Gastrocnemius medialis (tissue), 4 donors: ENCODE data around the gene ZCCHC17. TPM values are rescaled to one million over a fixed set of nuclear protein-coding genes. Genes with fewer than 3 reads are reported as not detected.
A peak's percentile ranks its signal among the peaks of the same experiment; 100 is the strongest.

Experiments
- ATAC-seq, 2 donors: fragments of 150-250 bp; one replicate each; pipeline ENCODE4 v1.9.1; 2016
- DNase-seq, 2 donors: peaks; one replicate each; pipeline ENCODE4 v3.0.0-alpha.2; 2019
- H3K27ac ChIP-seq, 4 donors: fragments of 200-600 bp; sonication (generic); 1 replicate in 1 of 4; 2 replicates in 3 of 4; pipeline ENCODE4 v1.5.1; 2016 to 2018; ENCODE audit warnings: mild to moderate bottlenecking in 2 of 4, moderate library complexity in 1 of 4
- H3K27me3 ChIP-seq, 3 donors: fragments of 200-600 bp; sonication (generic) in 2 of 3; 1 replicate in 1 of 3; 2 replicates in 2 of 3; pipeline versions ENCODE4 v1.5.1 to v1.6.0; 2016 to 2019; ENCODE audit warnings: mild to moderate bottlenecking in 1 of 3, moderate library complexity in 1 of 3
- H3K36me3 ChIP-seq, 2 donors: fragments of 200-600 bp; sonication (generic) in 1 of 2; one replicate each; pipeline ENCODE4 v1.5.1; 2017 to 2018
- H3K4me1 ChIP-seq, 2 donors: fragments of 200-600 bp; sonication (generic) in 1 of 2; one replicate each; pipeline ENCODE4 v1.5.1; 2016 to 2017; ENCODE audit warnings: mild to moderate bottlenecking in 2 of 2
- H3K4me3 ChIP-seq, 4 donors: fragments of 200-600 bp; sonication (generic) in 3 of 4; 1 replicate in 1 of 4; 2 replicates in 3 of 4; pipeline ENCODE4 v1.5.1; 2016 to 2019; ENCODE audit warnings: mild to moderate bottlenecking in 2 of 4
- H3K9me3 ChIP-seq, 3 donors: fragments of 200-600 bp; sonication (generic) in 2 of 3; 1 replicate in 1 of 3; 2 replicates in 2 of 3; pipeline ENCODE4 v1.5.1; 2016 to 2019
- POLR2A ChIP-seq, 2 donors: fragments of 450-650 bp; IDR thresholded peaks; one replicate each; pipeline ENCODE4 v1.6.1; 2017; ENCODE audit warnings: antibody characterized with exemption in 2 of 2, mild to moderate bottlenecking in 2 of 2, moderate library complexity in 2 of 2
- in situ Hi-C, 4 donors: fragments of 200-750 bp; cut with MboI; loops; one replicate each; pipeline versions ENCODE4 v1.15.0 to v1.8.0; 2017; ENCODE audit warnings: low sequenced_read_pairs in 4 of 4
- intact Hi-C: fragments of 100-400 bp; cut with DNase I; formaldehyde crosslinking; loops from one replicate; pipeline ENCODE4 v1.15.1; 2023; ENCODE audit warnings: low total_unique reads
- total RNA-seq, 4 donors: library from RNA; depleted of rRNA; stranded (reverse); fragments of >200 nt; gene quantifications; one replicate each; pipeline versions ENCODE4 v1.1.0 to v1.2.3, GENCODE V29; 2016
- TF ChIP-seq, protein P1 (sequence below), 5 experiments: fragments of 450-650 bp in 3 of 5; fragments of 200-600 bp in 2 of 5; sonication (generic) in 2 of 5; IDR thresholded peaks in 4 of 5; conservative IDR thresholded peaks in 1 of 5; 1 replicate in 4 of 5; 2 replicates in 1 of 5; pipeline ENCODE4 v1.5.1; 2016 to 2019; ENCODE audit warnings: antibody characterized with exemption in 5 of 5, mild to moderate bottlenecking in 3 of 5, moderate library complexity in 3 of 5

ZCCHC17 gene, protein sequence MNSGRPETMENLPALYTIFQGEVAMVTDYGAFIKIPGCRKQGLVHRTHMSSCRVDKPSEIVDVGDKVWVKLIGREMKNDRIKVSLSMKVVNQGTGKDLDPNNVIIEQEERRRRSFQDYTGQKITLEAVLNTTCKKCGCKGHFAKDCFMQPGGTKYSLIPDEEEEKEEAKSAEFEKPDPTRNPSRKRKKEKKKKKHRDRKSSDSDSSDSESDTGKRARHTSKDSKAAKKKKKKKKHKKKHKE
- 10 to 100 TPM; 14.0 to 26.8 (median 17.5) TPM for total RNA-seq

DNA sequence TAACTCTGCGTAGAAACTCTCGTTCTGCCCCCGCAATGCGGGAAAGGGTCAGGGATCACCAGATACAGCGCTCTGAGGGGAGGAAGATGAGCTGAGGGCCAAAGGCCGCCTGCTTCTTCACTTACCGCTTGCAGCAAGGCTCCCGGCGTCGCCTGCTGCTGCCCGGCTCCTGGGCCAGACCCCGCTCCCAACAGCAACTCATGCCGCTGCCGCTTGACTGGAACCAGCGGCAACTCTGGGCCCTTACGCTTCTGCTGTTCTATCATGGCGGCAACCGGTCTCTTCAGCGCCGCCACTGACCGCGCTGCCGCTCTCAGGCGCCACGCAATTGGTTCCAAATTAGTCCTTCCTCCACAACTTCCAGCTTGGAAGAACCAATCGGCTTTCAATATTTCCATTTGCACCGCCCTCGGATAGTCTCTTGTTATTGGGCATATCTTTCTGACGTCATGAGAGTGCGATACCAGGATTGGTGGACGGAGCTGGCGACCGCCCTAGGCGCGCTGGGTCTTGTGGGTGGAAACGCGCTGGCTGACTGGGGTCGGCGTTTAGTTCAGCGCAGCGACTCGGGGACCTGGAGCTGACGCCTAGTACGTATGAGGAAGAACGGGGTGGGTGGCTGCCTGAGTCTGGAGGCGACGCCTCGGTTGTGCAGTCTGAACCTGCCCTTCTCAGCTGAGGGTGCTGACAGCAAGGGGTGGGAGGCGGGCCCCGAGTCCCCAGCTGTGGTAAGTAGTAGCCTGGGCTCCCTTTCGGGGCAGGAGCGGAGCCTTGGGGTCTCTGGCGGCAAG is at the start of gene ZCCHC17, which contains the start of gene SNRNP40:
Gene ZCCHC17 (plus strand): TSS at position 547 of the 791 bp plus-strand sequence. CDS start 13,067 bp downstream, outside the sequence.
Gene SNRNP40 (minus strand): TSS at position 303 of the 791 bp plus-strand sequence. CDS start 37 bp downstream, at position 266.
- intact Hi-C loops (loop anchor here (2.0 kb wide), 3 partner anchors 126 to 142 kb away; no protein-coding TSS in a partner anchor), in situ Hi-C loops (no loop called here)
- H3K27ac ChIP-seq: peak within 1 kb of the TSS; percentile 88 to 98 (median 94)
- TF ChIP-seq, protein P1, sequence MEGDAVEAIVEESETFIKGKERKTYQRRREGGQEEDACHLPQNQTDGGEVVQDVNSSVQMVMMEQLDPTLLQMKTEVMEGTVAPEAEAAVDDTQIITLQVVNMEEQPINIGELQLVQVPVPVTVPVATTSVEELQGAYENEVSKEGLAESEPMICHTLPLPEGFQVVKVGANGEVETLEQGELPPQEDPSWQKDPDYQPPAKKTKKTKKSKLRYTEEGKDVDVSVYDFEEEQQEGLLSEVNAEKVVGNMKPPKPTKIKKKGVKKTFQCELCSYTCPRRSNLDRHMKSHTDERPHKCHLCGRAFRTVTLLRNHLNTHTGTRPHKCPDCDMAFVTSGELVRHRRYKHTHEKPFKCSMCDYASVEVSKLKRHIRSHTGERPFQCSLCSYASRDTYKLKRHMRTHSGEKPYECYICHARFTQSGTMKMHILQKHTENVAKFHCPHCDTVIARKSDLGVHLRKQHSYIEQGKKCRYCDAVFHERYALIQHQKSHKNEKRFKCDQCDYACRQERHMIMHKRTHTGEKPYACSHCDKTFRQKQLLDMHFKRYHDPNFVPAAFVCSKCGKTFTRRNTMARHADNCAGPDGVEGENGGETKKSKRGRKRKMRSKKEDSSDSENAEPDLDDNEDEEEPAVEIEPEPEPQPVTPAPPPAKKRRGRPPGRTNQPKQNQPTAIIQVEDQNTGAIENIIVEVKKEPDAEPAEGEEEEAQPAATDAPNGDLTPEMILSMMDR (IDR thresholded peaks at IDR 0.05 in 4 of 5, conservative IDR thresholded peaks at IDR 0.05 in 1 of 5): peak in 2 of 5 experiments; percentile 21 to 28
- peak; percentile 78 to 92 for TF ChIP-seq POLR2A (IDR thresholded peaks at IDR 0.05)
- no peaks in the 10 kb centered on the region for H3K27me3 ChIP-seq
- H3K4me3 ChIP-seq: peak within 1 kb of the TSS; percentile 80 to 99 (median 98)
- peak; percentile 100 for ATAC-seq
- H3K9me3 ChIP-seq: no peaks in the 10 kb centered on the region
- DNase-seq: peak; percentile 97
- H3K4me1 ChIP-seq: peaks cover 44% of the 10 kb centered on the region in 2 donors
- peaks cover 0 to 19% of the 10 kb centered on the region in 2 donors for H3K36me3 ChIP-seq

DNA sequence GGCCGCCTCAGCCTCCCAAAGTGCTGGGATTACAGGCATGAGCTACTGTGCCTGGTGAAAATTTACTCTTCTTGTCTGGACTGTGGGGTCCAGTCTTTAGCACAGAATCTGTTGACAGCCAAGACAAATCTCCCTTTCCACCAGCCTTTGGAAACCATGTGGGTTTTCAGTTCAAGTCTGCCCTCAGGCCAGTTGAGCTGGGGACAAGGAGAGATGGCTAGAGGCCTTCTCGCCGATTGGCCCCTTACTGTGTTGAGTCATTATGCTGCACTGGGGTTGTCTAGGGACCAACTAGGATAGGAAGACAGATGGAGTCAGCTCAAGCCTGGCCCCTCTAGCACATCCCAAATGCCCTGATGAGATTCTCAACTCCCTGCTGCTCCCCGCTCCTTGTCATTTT is 48.6 kb upstream of the ZCCHC17 start:
- in situ Hi-C loops: no loop called here
- H3K27ac ChIP-seq: no peak overlapping the region
- H3K36me3 ChIP-seq: no peaks in the 10 kb centered on the region
- peaks cover 0 to 3% of the 10 kb centered on the region in 2 donors for H3K4me1 ChIP-seq
- no peaks in the 10 kb centered on the region for H3K27me3 ChIP-seq
- no peak overlapping the region for H3K4me3 ChIP-seq
- TF ChIP-seq, protein P1 (IDR thresholded peaks at IDR 0.05 in 4 of 5, conservative IDR thresholded peaks at IDR 0.05 in 1 of 5): no peak
- intact Hi-C loops: no loop called here
- no peak for ATAC-seq
- H3K9me3 ChIP-seq: no peaks in the 10 kb centered on the region
- no peak for DNase-seq

DNA sequence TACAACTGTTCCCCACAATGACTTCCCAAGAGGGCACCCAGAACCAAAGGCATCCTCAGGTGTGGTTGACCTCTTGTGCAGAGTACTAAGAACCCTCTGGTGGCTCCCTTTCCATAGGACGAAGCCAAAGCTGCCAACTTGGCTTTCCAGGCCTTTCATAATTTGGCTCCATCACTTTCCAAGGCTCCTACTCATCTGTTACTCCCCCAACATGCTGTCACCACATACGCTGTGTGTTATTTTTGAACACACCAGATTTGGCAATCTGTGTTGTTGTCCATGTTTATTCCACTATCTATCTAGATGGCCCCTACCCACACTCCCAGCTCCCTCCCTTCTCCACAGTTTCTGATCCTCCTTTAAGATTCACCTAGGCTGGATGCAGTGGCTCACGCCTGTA is 47.0 kb upstream of the ZCCHC17 start:
- Histone ChIP-seq H3K36me3 (no peaks in the 10 kb centered on the region), H3K4me1 (peaks cover 0 to 3% of the 10 kb centered on the region in 2 donors), H3K9me3 (no peaks in the 10 kb centered on the region), H3K27ac (no peak overlapping the region), H3K27me3 (no peaks in the 10 kb centered on the region), H3K4me3 (no peak overlapping the region)
- intact Hi-C loops: no loop called here
- ATAC-seq (peak in 1 of 2 donors; percentile 26), DNase-seq (no peak)
- TF ChIP-seq POLR2A (IDR thresholded peaks at IDR 0.05): no peak
- TF ChIP-seq, protein P1 (IDR thresholded peaks at IDR 0.05 in 4 of 5, conservative IDR thresholded peaks at IDR 0.05 in 1 of 5): no peak
- in situ Hi-C loops: no loop called here

DNA sequence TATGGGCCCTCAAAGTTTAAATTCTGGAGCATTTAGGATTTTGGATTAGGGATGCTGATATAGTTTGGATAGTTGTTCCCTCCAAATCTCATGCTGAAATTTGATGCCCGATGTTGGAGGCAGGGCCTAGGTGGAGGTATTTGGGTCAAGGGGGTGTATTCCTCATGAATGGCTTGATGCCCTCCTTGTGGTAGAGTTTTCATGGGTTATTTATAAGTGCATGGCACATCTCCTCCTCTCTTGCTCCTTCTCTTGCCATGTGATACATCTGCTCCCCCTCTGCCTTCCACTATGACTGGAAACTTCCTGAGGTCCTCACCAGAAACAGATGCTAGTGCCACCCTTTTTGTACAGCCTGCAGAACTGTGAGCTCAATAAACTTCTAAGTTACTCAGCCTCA is 39.6 kb upstream of the ZCCHC17 start:
- H3K27ac ChIP-seq: peak overlapping the region in 3 of 4 donors; percentile 44 to 79 (median 58)

More for the DNA sequence above, 39.6 kb upstream of the ZCCHC17 start:
- H3K4me1 ChIP-seq: peaks cover 19 to 45% of the 10 kb centered on the region in 2 donors
- TF ChIP-seq, protein P1 (IDR thresholded peaks at IDR 0.05 in 4 of 5, conservative IDR thresholded peaks at IDR 0.05 in 1 of 5): no peak
- no peak for TF ChIP-seq POLR2A (IDR thresholded peaks at IDR 0.05)
- H3K27me3 ChIP-seq: no peaks in the 10 kb centered on the region
- peaks cover 0 to 39% of the 10 kb centered on the region in 2 donors for H3K36me3 ChIP-seq
- peak; percentile 92 for ATAC-seq
- no peaks in the 10 kb centered on the region for H3K9me3 ChIP-seq
- in situ Hi-C loops (no loop called here), intact Hi-C loops (loop anchor here (5.0 kb wide), 1 partner anchor 75 kb away; no protein-coding TSS in a partner anchor)
- DNase-seq: peak; percentile 40 to 43
- H3K4me3 ChIP-seq: no peak overlapping the region
